ENCODE measurements around the gene IGSF3. TPM values are rescaled to one million over a fixed set of nuclear protein-coding genes. Genes with fewer than 3 reads are reported as not detected.

IGSF3 gene
- total RNA-seq, 1 donor from 2014 or later: 15.8 TPM

- ATAC-seq (no peak), DNase-seq (no peak)
- Histone ChIP-seq H3K27ac (no peak overlapping the region), H3K27me3 (ENCODE audit: low read depth) (no peaks in the 10 kb centered on the region), H3K9me3 (no peaks in the 10 kb centered on the region), H3K4me1 (no peaks in the 10 kb centered on the region), H3K4me3 (no peak overlapping the region), H3K36me3 (no peaks in the 10 kb centered on the region)
- intact Hi-C loops (cut with DNase I): no loop called here
- TF ChIP-seq CTCF (IDR thresholded peaks at IDR 0.05): no peak
These were observed 19.3 kb upstream of the IGSF3 start for GRCh38 chr1:116686723-116687352.

- intact Hi-C loops (cut with DNase I): no loop called here
- Histone ChIP-seq H3K9me3 (no peaks in the 10 kb centered on the region), H3K4me3 (no peak overlapping the region), H3K4me1 (no peaks in the 10 kb centered on the region), H3K27me3 (ENCODE audit: low read depth) (no peaks in the 10 kb centered on the region), H3K36me3 (no peaks in the 10 kb centered on the region), H3K27ac (no peak overlapping the region)
- DNase-seq (no peak), ATAC-seq (no peak)
- TF ChIP-seq CTCF (IDR thresholded peaks at IDR 0.05): no peak
These were observed 18.6 kb upstream of the IGSF3 start for GRCh38 chr1:116686175-116686574.

- no peak for TF ChIP-seq CTCF (IDR thresholded peaks at IDR 0.05)
- H3K4me3 ChIP-seq: no peak overlapping the region
- H3K27me3 ChIP-seq (ENCODE audit: low read depth): no peaks in the 10 kb centered on the region
- ATAC-seq: no peak
- no peak for DNase-seq
- H3K27ac ChIP-seq: no peak overlapping the region
- no peaks in the 10 kb centered on the region for H3K4me1 ChIP-seq
- H3K9me3 ChIP-seq: no peaks in the 10 kb centered on the region
- intact Hi-C loops (cut with DNase I): no loop called here
- H3K36me3 ChIP-seq: no peaks in the 10 kb centered on the region
These were observed 17.0 kb upstream of the IGSF3 start for GRCh38 chr1:116684575-116684974.

GRCh38 chr1:116682641-116683221, 15.2 kb upstream of the IGSF3 start:
- TF ChIP-seq CTCF (IDR thresholded peaks at IDR 0.05): no peak
- H3K27me3 ChIP-seq (ENCODE audit: low read depth): no peaks in the 10 kb centered on the region

GRCh38 chr1:116681343-116681899, 13.9 kb upstream of the IGSF3 start:
- Histone ChIP-seq H3K27me3 (ENCODE audit: low read depth) (no peaks in the 10 kb centered on the region), H3K36me3 (no peaks in the 10 kb centered on the region)

More at GRCh38 chr1:116682641-116683221, 15.2 kb upstream of the IGSF3 start:
- H3K4me1 ChIP-seq: no peaks in the 10 kb centered on the region
- DNase-seq: no peak
- H3K36me3 ChIP-seq: no peaks in the 10 kb centered on the region
- intact Hi-C loops (cut with DNase I): no loop called here
- ATAC-seq: no peak
- no peak overlapping the region for H3K27ac ChIP-seq
- H3K4me3 ChIP-seq: no peak overlapping the region
- H3K9me3 ChIP-seq: no peaks in the 10 kb centered on the region

More at GRCh38 chr1:116681343-116681899, 13.9 kb upstream of the IGSF3 start:
- no peak overlapping the region for H3K4me3 ChIP-seq
- H3K9me3 ChIP-seq: no peaks in the 10 kb centered on the region
- no peak for TF ChIP-seq CTCF (IDR thresholded peaks at IDR 0.05)
- intact Hi-C loops (cut with DNase I): no loop called here
- ATAC-seq (no peak), DNase-seq (no peak)
- H3K4me1 ChIP-seq: no peaks in the 10 kb centered on the region
- no peak overlapping the region for H3K27ac ChIP-seq
